Nephron (organoid): ENCODE results near the gene OR5B21.

Experiments
- H3K27ac Mint-ChIP-seq, 3 experiments: 2 replicates each; pipeline ENCODE4 v1.8.0; 2020; ENCODE audit warnings: mixed read lengths in 3 of 3, mild to moderate bottlenecking in 2 of 3, moderate library complexity in 1 of 3
- H3K27me3 Mint-ChIP-seq: 2 replicates; pipeline ENCODE4 v1.8.0; 2021; ENCODE audit warnings: low read depth, mild to moderate bottlenecking, moderate library complexity, mixed read lengths
- H3K36me3 Mint-ChIP-seq: 2 replicates; pipeline ENCODE4 v1.8.0; 2020; ENCODE audit warnings: low read depth, mixed read lengths
- H3K4me1 Mint-ChIP-seq: 2 replicates; pipeline ENCODE4 v1.8.0; 2020; ENCODE audit warnings: mixed read lengths
- H3K4me3 Mint-ChIP-seq, 3 experiments: 2 replicates each; pipeline ENCODE4 v1.8.0; 2020; ENCODE audit warnings: mild to moderate bottlenecking in 3 of 3, mixed read lengths in 3 of 3, moderate library complexity in 2 of 3
- H3K9me3 Mint-ChIP-seq: 2 replicates; pipeline ENCODE4 v1.8.0; 2020; ENCODE audit warnings: mixed read lengths
- CTCF ChIP-seq, 3 experiments: fragments of 200-600 bp; sonication (generic); IDR thresholded peaks; one replicate each; pipeline ENCODE4 v1.5.0; 2021; ENCODE audit warnings: antibody characterized with exemption in 3 of 3; ENCODE audit not compliant: unreplicated experiment in 3 of 3

OR5B21 gene

GRCh38 chr11:58465690-58466089 lies 42.2 kb downstream of the OR5B21 start:
- H3K4me1 Mint-ChIP-seq, result no peaks in the 10 kb centered on the region
- H3K9me3 Mint-ChIP-seq, result peaks cover 10% of the 10 kb centered on the region
- no peaks in the 10 kb centered on the region for H3K27me3 Mint-ChIP-seq
- H3K36me3 Mint-ChIP-seq, result no peaks in the 10 kb centered on the region
- H3K27ac Mint-ChIP-seq, result no peak overlapping the region
- H3K4me3 Mint-ChIP-seq, result no peak overlapping the region
- no peak for TF ChIP-seq CTCF (IDR thresholded peaks at IDR 0.05; ENCODE audit: unreplicated experiment in 3 of 3)
